GM13977 (cell line): ENCODE results near the gene DUXB.

Source experiments
- DNase-seq: peaks from one replicate; pipeline ENCODE4 v3.0.0; 2012; ENCODE audit warnings: low spot score
- in situ Hi-C: fragments of 300-500 bp; cut with MboI; formaldehyde crosslinking; loops from one replicate; pipeline ENCODE4 v1.12.0; 2022; ENCODE audit warnings: low sequenced_read_pairs, low pct_unique_long_range_greater_than_20kb, mixed read lengths, inconsistent platforms; ENCODE audit not compliant: unreplicated experiment
- TF ChIP-seq, protein P1 (sequence below): IDR thresholded peaks from 2 replicates; pipeline ENCODE4 v1.5.1; 2012; ENCODE audit warnings: mild to moderate bottlenecking, control low read depth; ENCODE audit not compliant: insufficient read depth; ENCODE audit errors: extremely low read depth, missing control alignments

The DUXB gene

DNA sequence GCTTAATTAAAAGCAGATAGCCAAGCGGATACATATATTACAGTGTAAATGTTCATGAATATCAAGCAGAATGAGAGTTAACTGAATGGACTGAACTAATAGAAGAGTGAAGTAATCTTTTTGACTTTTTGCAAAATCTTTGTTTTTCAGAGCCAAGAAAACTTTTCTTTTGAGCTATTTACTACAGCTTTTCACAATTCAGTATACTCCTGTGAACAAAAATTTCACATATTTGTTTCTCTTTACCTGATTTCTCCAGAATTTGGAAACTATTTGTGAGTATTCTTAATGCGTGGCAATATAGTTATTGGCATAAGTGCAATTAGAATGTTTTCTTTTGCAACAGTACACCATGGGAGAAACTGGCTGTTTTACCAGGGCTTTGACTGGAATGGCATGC is 9.1 kb upstream of the DUXB start:
- in situ Hi-C loops: no loop called here

DNA sequence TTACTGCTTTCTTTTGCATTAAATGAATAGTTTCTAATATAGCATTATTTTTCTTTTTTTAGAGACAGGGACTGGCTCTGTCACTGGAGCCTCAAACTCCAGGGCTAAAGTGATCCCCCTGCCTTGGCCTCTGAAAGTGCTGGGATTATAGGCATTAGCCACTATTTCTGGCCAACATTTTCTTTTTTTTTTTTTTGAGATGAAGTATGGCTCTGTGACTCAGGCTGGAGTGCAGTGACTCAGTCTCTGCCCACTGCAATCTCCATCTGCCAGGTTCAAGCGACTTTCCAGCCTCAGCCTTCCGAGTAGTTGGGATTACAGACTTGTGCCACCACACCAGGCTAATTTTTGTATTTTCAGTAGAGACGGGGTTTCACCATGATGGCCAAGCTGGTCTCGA is 2.0 kb upstream of the DUXB start:
- in situ Hi-C loops: no loop called here
- no peak for DNase-seq
- TF ChIP-seq, protein P1, sequence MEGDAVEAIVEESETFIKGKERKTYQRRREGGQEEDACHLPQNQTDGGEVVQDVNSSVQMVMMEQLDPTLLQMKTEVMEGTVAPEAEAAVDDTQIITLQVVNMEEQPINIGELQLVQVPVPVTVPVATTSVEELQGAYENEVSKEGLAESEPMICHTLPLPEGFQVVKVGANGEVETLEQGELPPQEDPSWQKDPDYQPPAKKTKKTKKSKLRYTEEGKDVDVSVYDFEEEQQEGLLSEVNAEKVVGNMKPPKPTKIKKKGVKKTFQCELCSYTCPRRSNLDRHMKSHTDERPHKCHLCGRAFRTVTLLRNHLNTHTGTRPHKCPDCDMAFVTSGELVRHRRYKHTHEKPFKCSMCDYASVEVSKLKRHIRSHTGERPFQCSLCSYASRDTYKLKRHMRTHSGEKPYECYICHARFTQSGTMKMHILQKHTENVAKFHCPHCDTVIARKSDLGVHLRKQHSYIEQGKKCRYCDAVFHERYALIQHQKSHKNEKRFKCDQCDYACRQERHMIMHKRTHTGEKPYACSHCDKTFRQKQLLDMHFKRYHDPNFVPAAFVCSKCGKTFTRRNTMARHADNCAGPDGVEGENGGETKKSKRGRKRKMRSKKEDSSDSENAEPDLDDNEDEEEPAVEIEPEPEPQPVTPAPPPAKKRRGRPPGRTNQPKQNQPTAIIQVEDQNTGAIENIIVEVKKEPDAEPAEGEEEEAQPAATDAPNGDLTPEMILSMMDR: no peak

More for the DNA sequence above, 9.1 kb upstream of the DUXB start:
- no peak for DNase-seq
- TF ChIP-seq, protein P1: no peak

DNA sequence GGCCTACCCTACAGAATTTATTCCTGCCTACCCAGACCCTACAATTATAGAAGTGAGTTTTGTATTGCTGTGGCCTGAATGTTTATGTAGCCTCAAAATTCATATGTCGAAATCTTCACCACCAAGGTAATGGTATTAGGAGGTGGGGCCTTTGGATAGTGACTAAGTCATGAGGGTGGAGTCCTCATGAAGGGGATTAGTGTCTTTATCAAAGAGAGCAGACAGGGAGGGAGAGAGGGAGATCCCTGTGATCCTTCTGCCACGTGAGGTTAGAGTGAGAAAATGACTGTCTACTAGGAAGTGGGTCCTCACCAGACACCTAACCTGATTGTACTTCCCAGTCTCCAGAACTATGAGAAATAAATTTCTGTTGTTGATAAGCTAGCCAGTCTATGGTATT is 981 bp upstream of the DUXB start:
- in situ Hi-C loops: no loop called here
- no peak for DNase-seq
- TF ChIP-seq, protein P1: no peak

DNA sequence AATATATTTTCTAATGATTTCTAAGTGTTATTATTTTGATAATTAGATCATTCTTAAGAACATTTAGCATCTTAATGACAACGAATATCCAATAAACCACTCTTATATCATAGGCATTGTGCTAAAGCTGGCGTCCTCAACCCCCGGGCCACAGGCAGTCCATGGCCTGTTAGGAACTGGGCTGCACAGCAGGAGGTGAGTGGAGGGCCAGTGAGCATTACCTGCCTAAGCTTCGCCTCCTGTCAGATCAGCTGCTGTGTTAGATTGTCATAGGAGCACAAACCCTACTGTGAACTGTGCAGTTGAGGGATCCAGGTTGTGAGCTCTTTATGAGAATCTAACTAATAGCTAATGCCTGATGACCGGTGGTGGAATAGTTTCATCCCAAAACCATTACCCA is 3.7 kb downstream of the DUXB start:
- in situ Hi-C loops: no loop called here
- DNase-seq: no peak
- TF ChIP-seq, protein P1: no peak

DNA sequence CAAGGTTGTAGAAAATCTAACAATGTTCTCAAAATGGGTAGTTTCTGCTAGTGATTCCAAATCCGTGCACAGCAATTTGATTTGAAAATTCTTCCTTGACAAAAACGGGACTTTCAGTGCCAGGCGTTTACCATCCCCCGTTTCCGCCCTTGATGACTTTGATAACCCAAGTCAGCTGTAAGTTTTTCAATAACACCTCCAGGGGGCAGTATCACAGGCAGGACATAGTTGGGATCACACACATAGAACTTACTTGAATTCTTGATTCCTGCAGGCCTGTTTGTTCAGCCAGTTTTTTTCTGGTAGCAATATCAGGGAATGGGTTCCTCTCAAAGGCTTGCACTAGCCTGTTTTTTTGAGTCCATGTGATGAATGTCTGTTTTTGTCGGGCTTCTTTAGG is 5.6 kb downstream of the DUXB start:
- peak; percentile 16 for DNase-seq
- TF ChIP-seq, protein P1: peak; percentile 31
- in situ Hi-C loops: no loop called here

DNA sequence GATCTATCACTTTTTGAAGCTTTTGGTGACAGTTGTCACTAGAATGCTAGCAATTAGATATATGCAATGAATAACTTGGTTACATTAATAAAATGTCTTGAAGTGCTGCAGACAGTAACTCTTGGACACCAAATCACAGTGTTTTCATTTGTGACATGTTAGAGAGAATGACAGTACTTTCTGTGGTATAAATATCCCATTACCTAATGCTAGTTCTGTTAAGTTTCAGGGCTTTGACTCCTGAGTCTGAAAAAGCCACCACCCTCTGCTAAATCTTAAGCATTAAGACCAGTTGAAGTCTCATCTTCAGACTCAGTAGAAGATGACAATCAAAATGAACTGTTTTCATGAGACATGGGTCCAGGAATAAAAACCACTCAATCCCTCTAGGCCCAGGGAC is 13.9 kb downstream of the DUXB start:
- DNase-seq: peak; percentile 40
- TF ChIP-seq, protein P1: no peak
- in situ Hi-C loops: no loop called here

DNA sequence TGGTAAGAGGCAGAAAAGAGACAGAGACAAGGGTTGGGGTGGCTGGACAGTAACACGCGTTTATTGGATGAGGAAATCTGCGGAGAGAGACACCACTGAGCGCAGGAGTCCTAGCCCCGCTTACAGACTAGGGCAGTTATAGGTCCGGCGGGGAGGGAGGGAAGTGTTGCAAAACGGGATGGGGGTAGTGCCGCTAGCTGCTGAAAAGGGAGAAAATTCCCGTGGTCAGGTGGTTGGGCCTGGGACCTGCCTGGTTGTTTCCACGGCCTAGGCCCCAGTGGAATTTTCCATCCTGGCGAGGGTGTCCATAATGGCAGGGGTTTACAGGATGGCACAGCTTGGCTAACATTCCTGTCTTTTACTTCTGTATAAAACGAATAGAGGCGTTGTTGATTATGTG is 19.0 kb downstream of the DUXB start:
- no peak for DNase-seq
- in situ Hi-C loops: no loop called here
- TF ChIP-seq, protein P1: no peak
